Measurements from ENCODE around the gene TAF8. TPM values are rescaled to one million over a fixed set of nuclear protein-coding genes. Genes with fewer than 3 reads are reported as not detected.
A peak's percentile ranks its signal among the peaks of the same experiment; 100 is the strongest.

The TAF8 gene
- polyA plus RNA-seq, 6 donors from 2014 or later, result 10.3 to 25.6 (median 18.6) TPM

DNA sequence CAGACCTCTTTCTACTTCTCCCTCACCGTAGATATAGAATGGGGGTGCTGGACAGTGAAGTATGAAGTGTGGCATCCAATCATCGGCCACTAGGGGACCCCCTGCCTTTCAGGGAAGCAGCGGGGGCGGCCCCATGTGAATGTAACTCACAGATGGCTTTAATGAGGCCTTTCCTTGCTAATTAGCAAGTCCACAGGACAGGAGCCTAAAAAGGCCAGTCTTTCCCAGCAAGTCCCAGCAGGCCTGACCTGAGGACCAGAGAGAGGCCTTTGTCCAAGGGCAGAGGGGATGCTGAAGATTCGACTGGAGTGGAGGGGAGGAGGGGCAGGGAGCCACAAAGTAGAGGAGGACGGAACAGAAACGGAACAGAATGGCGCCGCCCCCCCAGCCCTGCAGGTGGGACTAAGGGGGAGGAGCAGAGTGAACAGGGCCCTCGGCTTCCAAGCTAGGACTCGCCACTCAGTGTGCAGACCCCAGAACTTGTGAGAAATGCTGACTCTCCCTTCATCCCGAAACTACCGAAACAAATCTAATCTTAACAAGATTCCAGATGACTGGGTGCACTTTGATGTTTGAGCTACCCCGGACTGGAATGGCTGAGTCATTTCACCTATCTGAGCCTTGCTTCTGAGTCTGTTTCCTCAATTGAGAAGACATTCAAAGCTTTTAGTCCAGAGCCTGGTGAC is 86.3 kb downstream of the TAF8 start:
- H3K9me3 Mint-ChIP-seq, result peaks cover 0 to 1% (median 0%) of the 10 kb centered on the region in 7 donors
- peaks cover 20 to 26% (median 25%) of the 10 kb centered on the region in 3 donors for H3K4me1 Mint-ChIP-seq
- peak overlapping the region in 4 of 6 donors; percentile 11 to 94 (median 89) for H3K27ac Mint-ChIP-seq
- H3K36me3 Mint-ChIP-seq, result no peaks in the 10 kb centered on the region
- DNase-seq (peak; percentile 46), ATAC-seq (ENCODE audit: low read depth in 2 of 2) (peak; percentile 84 to 85)
- H3K27me3 Mint-ChIP-seq, result peaks cover 13 to 21% (median 15%) of the 10 kb centered on the region in 3 donors
- peak overlapping the region in 7 of 8 donors; percentile 62 to 96 (median 82) for H3K4me3 Mint-ChIP-seq

Other genes with a start within 250 kb of the TAF8 start
- gene USP49, start 155.1 kb upstream of the TAF8 start, polyA plus RNA-seq (ENCODE audit: low read depth in 6 of 6), result 1 to 10 TPM in 1 of 6 donors, under 1 TPM in 4, not detected in 1; 0.62 to 1.0 (median 0.69) TPM
- gene MED20, start 129.4 kb upstream of the TAF8 start, polyA plus RNA-seq (ENCODE audit: low read depth in 6 of 6), result 10 to 100 TPM in 4 of 6 donors, 1 to 10 TPM in 2; 9.5 to 12.0 (median 10.5) TPM
- gene BYSL, start 129.0 kb upstream of the TAF8 start, polyA plus RNA-seq (ENCODE audit: low read depth in 6 of 6), result 1 to 10 TPM; 3.0 to 8.6 (median 5.5) TPM
- 100 to 1,000 TPM; 207 to 529 (median 394) TPM for gene CCND3, start 108.7 kb upstream of the TAF8 start, polyA plus RNA-seq (ENCODE audit: low read depth in 6 of 6)
- not detected for gene C6orf132, start 92.1 kb downstream of the TAF8 start, polyA plus RNA-seq (ENCODE audit: low read depth in 6 of 6)
- gene GUCA1A, start 122.8 kb downstream of the TAF8 start, polyA plus RNA-seq (ENCODE audit: low read depth in 6 of 6), result not detected
- under 1 TPM in 1 of 6 donors, not detected in 5; 0.25 TPM for gene GUCA1B, start 144.4 kb downstream of the TAF8 start, polyA plus RNA-seq (ENCODE audit: low read depth in 6 of 6)
- 10 to 100 TPM; 39.3 to 53.1 (median 50.2) TPM for gene MRPS10, start 167.3 kb downstream of the TAF8 start, polyA plus RNA-seq (ENCODE audit: low read depth in 6 of 6)

Measured in naive B cell (primary cell).